GM21360 (cell line): ENCODE data around the gene NAPG.
"Not testable (repeated sequence)": the region's sequence is repeated elsewhere in the genome, so short reads cannot be mapped to it uniquely, and the experiment has no call there.

ENCODE experiments used
- ATAC-seq: cut with Tn5 transposase; IDR thresholded peaks from one replicate; pipeline ENCODE4 v1.9.1; 2021; ENCODE audit warnings: mild to moderate bottlenecking, moderate library complexity; ENCODE audit not compliant: unreplicated experiment

The NAPG gene

DNA sequence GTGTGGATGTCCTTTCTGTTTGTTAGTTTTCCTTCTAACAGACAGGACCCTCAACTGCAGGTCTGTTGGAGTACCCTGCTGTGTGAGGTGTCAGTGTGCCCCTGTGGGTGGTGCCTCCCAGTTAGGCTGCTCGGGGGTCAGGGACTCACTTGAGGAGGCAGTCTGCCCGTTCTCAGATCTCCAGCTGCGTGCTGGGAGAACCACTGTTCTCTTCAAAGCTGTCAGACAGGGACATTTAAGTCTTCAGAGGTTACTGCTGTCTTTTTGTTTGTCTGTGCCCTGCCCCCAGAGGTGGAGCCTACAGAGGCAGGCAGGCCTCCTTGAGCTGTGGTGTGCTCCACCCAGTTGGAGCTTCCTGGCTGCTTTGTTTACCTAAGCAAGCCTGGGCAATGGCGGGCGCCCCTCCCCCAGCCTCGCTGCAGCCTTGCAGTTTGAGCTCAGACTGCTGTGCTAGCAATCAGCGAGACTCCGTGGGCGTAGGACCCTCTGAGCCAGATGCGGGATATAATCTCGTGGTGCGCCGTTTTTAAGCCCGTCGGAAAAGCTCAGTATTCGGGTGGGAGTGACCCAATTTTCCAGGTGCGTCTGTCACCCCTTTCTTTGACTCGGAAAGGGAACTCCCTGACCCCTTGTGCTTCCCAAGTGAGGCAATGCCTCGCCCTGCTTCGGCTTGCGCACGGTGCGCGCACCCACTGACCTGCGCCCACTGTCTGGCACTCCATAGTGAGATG lies 52.2 kb downstream of the NAPG start:
- ATAC-seq: not testable (repeated sequence)

DNA sequence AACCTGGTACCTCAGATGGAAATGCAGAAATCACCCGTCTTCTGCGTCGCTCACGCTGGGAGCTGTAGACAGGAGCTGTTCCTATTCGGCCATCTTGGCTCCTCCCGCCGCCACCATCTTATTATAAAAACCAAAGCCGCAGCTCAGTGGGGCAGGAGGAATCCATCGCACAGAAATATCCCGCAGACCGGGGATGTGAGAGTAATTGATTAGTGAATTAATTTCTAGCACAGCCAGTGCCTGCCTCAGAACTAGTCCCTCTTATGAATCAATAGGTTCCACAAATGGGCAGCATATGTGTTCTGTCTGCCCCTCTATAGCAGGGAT lies 52.7 kb downstream of the NAPG start:
- ATAC-seq: not testable (repeated sequence)

DNA sequence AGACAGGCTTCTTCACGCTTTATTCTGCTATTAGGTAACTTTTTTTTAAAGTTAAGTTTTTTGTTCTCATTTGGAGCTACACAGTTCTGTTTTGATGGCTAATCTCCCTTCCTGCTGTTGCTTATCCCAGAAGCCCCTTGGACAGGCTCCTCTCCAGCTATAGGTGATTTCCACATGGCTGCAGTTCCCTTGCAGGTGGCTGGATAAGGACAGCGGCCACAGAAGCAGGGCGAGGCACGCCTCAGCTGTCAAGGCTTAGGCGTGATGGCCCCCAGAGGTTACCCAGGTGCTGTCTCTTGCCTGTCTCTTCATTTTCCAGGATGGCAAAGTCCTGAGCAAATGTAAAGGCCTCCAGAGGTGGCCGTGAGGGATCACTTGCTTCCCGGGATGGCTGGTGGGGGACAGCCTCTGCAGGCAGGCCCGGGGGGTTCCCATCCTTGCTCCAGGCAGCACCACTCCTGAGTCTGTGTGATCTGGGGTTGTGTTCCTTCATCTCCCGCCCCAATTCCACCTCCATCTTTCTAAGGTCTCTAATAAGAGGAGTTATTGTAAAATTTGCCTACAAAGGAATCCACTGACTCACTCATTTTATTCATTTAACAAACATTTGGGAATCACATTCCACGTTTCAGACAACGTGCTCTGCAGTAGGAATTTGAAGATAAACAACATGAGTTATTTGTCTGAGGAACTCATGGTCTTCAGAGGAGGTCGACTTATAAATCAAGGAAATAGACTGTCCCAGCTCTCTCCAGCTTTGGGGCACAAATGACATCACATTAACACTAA lies 53.4 kb downstream of the NAPG start:
- no peak for ATAC-seq

DNA sequence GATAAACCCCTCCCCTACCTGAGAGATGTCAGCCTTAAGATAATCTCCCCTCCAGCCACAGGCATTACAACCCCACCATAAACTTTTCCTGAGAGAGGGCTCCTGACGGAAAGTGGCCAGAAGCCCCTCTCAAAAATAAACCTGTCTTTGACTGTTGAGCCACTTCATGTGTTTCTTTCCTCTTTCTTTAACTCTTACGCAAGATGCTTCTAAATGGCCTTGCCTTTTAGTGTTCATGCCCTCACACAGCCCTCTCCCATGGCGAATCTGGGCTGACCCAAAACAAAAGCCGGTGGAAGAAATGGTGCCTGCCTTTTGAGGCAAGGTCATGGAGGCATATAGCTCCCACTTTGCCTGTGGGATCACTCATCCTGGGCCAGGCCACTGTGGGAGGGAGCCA lies 54.4 kb downstream of the NAPG start:
- no peak for ATAC-seq

DNA sequence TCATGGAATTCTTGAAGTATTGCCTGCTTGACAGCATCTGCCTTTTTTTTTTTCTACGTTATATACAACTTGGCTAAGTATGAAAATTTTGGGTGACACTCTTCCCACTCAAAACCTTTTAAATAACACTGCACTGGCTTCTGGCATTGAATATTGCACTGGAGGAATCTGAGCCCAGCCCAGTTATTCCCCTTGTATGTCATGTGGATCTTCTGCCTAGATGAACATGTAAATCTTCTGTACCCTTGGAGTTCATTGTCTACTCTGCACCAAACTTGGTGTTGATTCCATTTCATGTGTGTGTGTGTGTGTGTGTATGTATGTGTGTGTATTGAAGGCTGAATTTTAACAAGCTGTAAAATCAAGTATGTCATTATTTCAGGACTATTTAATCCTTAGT lies 59.4 kb downstream of the NAPG start:
- ATAC-seq: no peak

DNA sequence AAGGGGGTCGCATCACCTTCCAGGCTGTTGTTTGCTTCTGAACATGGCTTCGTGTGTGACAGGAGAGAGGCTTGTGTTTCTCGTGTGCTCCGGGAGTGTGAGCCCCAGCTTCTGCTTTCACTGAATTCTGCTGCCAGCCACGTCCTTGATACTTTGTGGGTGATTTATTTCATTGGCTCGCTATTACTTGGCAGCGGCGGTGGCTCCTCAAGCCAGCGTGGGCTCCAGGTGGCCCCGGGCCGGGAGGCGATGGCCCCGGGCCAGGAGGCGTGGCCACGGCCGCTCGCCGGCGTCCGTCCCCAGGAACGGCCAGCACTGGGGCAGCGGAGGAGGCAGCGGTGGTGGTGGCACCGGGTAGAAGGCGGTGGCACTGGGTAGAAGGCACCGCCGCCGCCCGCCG lies 63.1 kb downstream of the NAPG start:
- ATAC-seq: no peak

DNA sequence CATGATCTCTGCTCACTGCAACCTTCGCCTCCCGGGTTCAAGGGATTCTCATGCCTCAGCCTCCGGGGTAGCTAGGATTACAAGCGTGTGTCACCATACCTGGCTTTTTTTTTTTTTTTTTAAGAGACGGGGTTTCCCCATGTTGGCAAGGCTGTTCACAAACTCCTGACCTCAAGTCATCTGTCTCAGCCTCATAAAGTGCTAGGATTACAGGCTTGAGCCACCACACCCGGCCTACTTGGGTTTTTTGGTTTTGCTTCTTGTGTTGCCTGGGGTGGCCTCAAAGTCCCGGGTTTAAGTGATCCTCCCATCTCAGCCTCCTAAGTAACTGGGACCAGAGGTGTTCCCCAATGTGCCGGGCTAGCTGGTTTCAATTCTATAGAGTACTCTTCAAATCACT lies 64.6 kb downstream of the NAPG start:
- no peak for ATAC-seq

DNA sequence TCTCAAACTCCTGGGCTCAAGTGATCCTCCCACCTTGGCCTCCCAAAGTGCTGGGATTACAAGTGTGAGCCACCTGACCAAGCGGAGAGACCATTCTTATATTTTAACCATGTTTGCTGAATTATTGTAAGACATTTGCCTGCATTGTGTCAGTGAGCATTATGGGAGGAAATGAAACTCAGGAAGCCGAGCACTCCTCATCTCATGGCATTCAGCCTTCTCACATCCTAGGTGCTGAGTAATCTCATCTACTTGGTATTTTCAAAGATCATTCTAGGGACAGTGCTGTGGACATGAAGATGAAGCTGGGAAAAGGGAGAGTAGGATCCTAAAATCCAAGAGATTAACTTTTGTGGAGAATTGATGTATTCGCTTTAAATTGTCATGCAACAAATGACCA lies 66.1 kb downstream of the NAPG start:
- no peak for ATAC-seq

DNA sequence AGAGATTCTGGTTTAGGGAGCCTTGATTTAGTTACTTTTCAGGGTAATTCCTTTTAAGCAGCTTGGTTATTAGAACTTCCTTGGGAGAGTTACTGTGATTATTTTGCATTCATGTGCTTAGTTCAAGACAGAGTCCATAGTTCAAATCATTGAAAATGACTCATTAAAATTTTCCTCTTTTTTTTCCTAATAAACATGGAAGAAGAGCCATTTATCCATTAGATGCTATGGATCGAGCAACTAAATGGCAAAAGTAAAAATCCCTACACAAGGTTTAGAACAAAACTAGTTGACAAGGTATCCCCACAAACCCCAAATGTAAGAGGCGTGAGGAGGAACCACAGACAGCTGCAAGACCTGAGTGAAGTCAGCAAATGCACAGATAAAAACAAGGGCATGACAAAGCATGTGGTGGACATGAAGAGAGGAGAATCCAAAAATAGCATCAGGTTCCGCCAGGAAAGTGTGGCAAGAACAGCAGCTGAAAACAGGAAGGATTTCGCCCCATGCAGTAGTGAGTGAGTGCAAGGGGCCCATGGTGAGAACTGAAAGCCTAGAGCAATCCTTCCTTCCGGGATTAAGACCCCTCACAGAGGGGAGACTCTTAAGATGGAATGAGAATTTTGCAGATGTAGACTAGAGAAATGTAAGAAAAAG lies 67.7 kb downstream of the NAPG start:
- ATAC-seq: not testable (repeated sequence)

DNA sequence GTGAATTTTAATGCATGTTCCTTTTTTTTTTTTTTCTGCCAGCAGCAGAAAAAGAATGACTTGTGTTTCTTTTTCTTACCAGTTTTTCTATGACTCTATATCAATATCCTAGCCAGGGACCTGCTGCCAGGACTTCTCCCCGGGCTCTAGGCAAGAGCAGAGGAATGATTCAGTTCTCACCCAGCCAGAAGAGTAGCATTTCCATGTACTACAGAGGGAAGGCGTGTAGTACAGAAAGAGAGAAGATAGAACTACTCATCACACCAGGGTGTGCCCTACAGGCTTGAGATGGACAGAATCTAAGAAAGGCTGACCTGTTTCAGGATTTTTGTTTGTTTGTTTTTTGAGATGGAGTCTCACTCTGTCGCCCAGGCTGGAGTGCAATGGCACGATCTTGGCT lies 70.1 kb downstream of the NAPG start:
- not testable (repeated sequence) for ATAC-seq

DNA sequence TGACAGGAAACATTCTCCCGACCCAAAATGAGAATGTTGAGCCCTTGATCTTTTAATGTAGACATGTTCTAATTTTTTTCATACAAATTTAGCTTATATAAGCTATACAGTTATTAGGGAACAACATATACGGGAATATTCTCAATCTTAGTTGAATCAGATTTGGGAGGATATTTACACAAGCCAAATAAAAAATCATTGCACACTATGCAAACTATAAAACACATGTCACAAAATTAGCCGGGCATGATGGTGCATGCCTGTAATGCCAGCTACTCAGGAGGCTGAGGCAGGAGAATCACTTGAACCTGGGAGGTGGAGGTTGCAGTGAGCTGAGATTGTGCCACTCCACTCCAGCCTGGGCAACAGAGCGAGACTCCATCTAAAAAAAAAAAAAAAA lies 71.9 kb downstream of the NAPG start:
- ATAC-seq: not testable (repeated sequence)

DNA sequence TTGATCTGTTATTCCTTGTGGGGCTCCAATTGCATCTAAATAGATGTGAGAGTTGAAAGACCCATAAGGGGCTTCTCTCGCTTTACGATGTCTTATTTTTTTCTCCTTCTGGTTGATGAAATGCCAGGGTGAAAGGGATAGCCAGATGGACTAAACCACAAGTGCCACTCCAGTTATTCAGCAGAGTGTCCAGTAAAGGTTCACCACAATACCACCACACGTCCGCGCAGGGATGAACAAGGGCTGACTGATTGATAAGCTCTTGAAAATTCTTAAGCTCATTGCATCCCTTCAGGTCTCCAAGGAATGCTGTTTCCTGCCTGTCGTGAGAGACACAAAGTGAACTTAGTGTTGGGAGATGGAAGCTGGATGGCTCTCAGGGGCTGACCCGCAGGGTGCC lies 74.9 kb downstream of the NAPG start:
- not testable (repeated sequence) for ATAC-seq
